ENCODE results near the gene CCNF.

DNA sequence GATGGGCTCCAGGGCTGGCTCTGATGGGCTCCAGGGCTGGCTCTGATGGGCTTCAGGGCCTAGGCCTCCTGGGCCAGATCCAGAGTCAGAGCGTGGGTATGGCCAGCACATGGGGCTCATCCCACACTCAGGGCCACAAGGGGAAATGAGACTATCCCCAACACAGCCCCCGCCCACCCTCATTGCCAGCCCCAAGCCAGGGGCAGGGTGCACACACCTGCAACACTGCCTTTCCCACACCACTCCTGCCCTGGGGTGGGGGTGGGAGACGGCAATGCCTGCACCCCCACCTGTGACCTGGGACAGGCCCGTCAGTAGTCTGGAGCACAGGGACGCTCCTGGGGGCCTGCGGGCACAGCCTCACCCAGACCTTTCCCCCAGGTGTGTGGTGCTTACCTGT, 70.2 kb downstream of the CCNF start:
- TF ChIP-seq ISL1 (CRISPR knock-in tag; IDR thresholded peaks at IDR 0.05) (no peak), RARB (CRISPR knock-in tag; IDR thresholded peaks at IDR 0.05) (no peak), OSR1 (CRISPR knock-in tag; IDR thresholded peaks at IDR 0.05) (no peak), ZFP3 (CRISPR knock-in tag; IDR thresholded peaks at IDR 0.05) (no peak), PPARA (CRISPR knock-in tag; IDR thresholded peaks at IDR 0.05; ENCODE audit: borderline replicate concordance) (no peak), ESRRG (CRISPR knock-in tag; IDR thresholded peaks at IDR 0.05) (no peak), TOX (CRISPR knock-in tag; IDR thresholded peaks at IDR 0.05; ENCODE audit: borderline replicate concordance) (no peak)

Data from SK-N-SH treated with all-trans-retinoic acid at 6 μM for 48 hours (cell line).